ENCODE data around the gene TIMM23.
"Not testable (repeated sequence)": the region's sequence is repeated elsewhere in the genome, so short reads cannot be mapped to it uniquely, and the experiment has no call there.

Gene TIMM23

GRCh38 chr10:45962686-45963452 lies 9.4 kb upstream of the TIMM23 start:
- H3K9ac ChIP-seq (ENCODE audit: low read length); H3K27ac ChIP-seq (ENCODE audit: low read depth, low read length); H3K79me1 ChIP-seq (ENCODE audit: low read length); H2BK5ac ChIP-seq (ENCODE audit: low read length); H3K36me3 ChIP-seq (ENCODE audit: control insufficient read depth, insufficient read depth, low read length); H3K79me2 ChIP-seq (ENCODE audit: control insufficient read depth, insufficient read depth, low read length); H4K5ac ChIP-seq (ENCODE audit: low read length); H3K23ac ChIP-seq (ENCODE audit: low read length); H4K8ac ChIP-seq (ENCODE audit: low read depth, low read length); H3K4me1 ChIP-seq (ENCODE audit: control insufficient read depth, low read depth, low read length); H3K4ac ChIP-seq (ENCODE audit: low read depth, low read length); H2BK120ac ChIP-seq (ENCODE audit: low read depth, low read length); H3K56ac ChIP-seq (ENCODE audit: low read length); H3K18ac ChIP-seq (ENCODE audit: low read length); H3K4me2 ChIP-seq (ENCODE audit: low read length); H2BK15ac ChIP-seq (replicated peaks; ENCODE audit: low read depth); H3K27me3 ChIP-seq (ENCODE audit: insufficient read depth, low read length, poor library complexity); H2AK5ac ChIP-seq (ENCODE audit: low read length); H3K4me3 ChIP-seq (ENCODE audit: low read length): not testable (repeated sequence)
- WGBS (ENCODE audit: extremely low coverage, insufficient coverage, low lambda C conversion rate): no CpG with 5 or more reads among the region's 6 CpGs
- DNase-seq: peak; percentile 85

GRCh38 chr10:45971019-45971418 lies 1.3 kb upstream of the TIMM23 start:
- not testable (repeated sequence) for H3K56ac ChIP-seq (ENCODE audit: low read length); H4K5ac ChIP-seq (ENCODE audit: low read length); H3K79me1 ChIP-seq (ENCODE audit: low read length); H4K8ac ChIP-seq (ENCODE audit: low read depth, low read length); DNase-seq; H3K23ac ChIP-seq (ENCODE audit: low read length); H3K27ac ChIP-seq (ENCODE audit: low read depth, low read length); H2BK5ac ChIP-seq (ENCODE audit: low read length); H2BK120ac ChIP-seq (ENCODE audit: low read depth, low read length); H3K4me3 ChIP-seq (ENCODE audit: low read length); H3K9ac ChIP-seq (ENCODE audit: low read length); H3K4me1 ChIP-seq (ENCODE audit: control insufficient read depth, low read depth, low read length); H2AK5ac ChIP-seq (ENCODE audit: low read length); H3K27me3 ChIP-seq (ENCODE audit: insufficient read depth, low read length, poor library complexity); H3K36me3 ChIP-seq (ENCODE audit: control insufficient read depth, insufficient read depth, low read length); H3K4me2 ChIP-seq (ENCODE audit: low read length); H3K18ac ChIP-seq (ENCODE audit: low read length); H3K4ac ChIP-seq (ENCODE audit: low read depth, low read length); H2BK15ac ChIP-seq (replicated peaks; ENCODE audit: low read depth)
- no CpG with 5 or more reads among the region's 14 CpGs for WGBS (ENCODE audit: extremely low coverage, insufficient coverage, low lambda C conversion rate)
- peaks cover 44% of the 10 kb centered on the region for H3K79me2 ChIP-seq (ENCODE audit: control insufficient read depth, insufficient read depth, low read length)

- no CpG with 5 or more reads among the region's 25 CpGs for WGBS (ENCODE audit: extremely low coverage, insufficient coverage, low lambda C conversion rate)
- H4K5ac ChIP-seq (ENCODE audit: low read length); H3K4ac ChIP-seq (ENCODE audit: low read depth, low read length); H2AK5ac ChIP-seq (ENCODE audit: low read length); H3K27me3 ChIP-seq (ENCODE audit: insufficient read depth, low read length, poor library complexity); H3K36me3 ChIP-seq (ENCODE audit: control insufficient read depth, insufficient read depth, low read length); H3K4me1 ChIP-seq (ENCODE audit: control insufficient read depth, low read depth, low read length); H3K27ac ChIP-seq (ENCODE audit: low read depth, low read length); H3K23ac ChIP-seq (ENCODE audit: low read length); H2BK15ac ChIP-seq (replicated peaks; ENCODE audit: low read depth); H2BK120ac ChIP-seq (ENCODE audit: low read depth, low read length); H2BK5ac ChIP-seq (ENCODE audit: low read length); H4K8ac ChIP-seq (ENCODE audit: low read depth, low read length); H3K79me1 ChIP-seq (ENCODE audit: low read length): not testable (repeated sequence)
- peak overlapping the region; percentile 66 for H3K4me3 ChIP-seq (ENCODE audit: low read length)
- H3K79me2 ChIP-seq (ENCODE audit: control insufficient read depth, insufficient read depth, low read length): peaks cover 44% of the 10 kb centered on the region
- peak overlapping the region; percentile 56 for H3K4me2 ChIP-seq (ENCODE audit: low read length)
- H3K18ac ChIP-seq (ENCODE audit: low read length): peak overlapping the region; percentile 16
- H3K9ac ChIP-seq (ENCODE audit: low read length): peak overlapping the region; percentile 77
- peak; percentile 37 for DNase-seq
- H3K56ac ChIP-seq (ENCODE audit: low read length): peak overlapping the region; percentile 89
Measured at GRCh38 chr10:45971742-45972105, 565 bp upstream of the TIMM23 start.

GRCh38 chr10:45972813-45973169 lies 502 bp downstream of the TIMM23 start:
- H3K36me3 ChIP-seq (ENCODE audit: control insufficient read depth, insufficient read depth, low read length); H2BK5ac ChIP-seq (ENCODE audit: low read length); H3K18ac ChIP-seq (ENCODE audit: low read length); H3K4me1 ChIP-seq (ENCODE audit: control insufficient read depth, low read depth, low read length); H4K8ac ChIP-seq (ENCODE audit: low read depth, low read length); H3K27me3 ChIP-seq (ENCODE audit: insufficient read depth, low read length, poor library complexity); H3K27ac ChIP-seq (ENCODE audit: low read depth, low read length); H3K79me1 ChIP-seq (ENCODE audit: low read length); H2AK5ac ChIP-seq (ENCODE audit: low read length); H3K23ac ChIP-seq (ENCODE audit: low read length); H2BK120ac ChIP-seq (ENCODE audit: low read depth, low read length); H3K4ac ChIP-seq (ENCODE audit: low read depth, low read length); H4K5ac ChIP-seq (ENCODE audit: low read length); H2BK15ac ChIP-seq (replicated peaks; ENCODE audit: low read depth): not testable (repeated sequence)
- no CpG with 5 or more reads among the region's 10 CpGs for WGBS (ENCODE audit: extremely low coverage, insufficient coverage, low lambda C conversion rate)
- peak; percentile 25 for DNase-seq
- H3K56ac ChIP-seq (ENCODE audit: low read length): peak overlapping the region; percentile 87
- peaks cover 44% of the 10 kb centered on the region for H3K79me2 ChIP-seq (ENCODE audit: control insufficient read depth, insufficient read depth, low read length)
- H3K4me2 ChIP-seq (ENCODE audit: low read length): peak overlapping the region; percentile 6
- peak overlapping the region; percentile 85 for H3K9ac ChIP-seq (ENCODE audit: low read length)
- peak overlapping the region; percentile 86 for H3K4me3 ChIP-seq (ENCODE audit: low read length)

- peaks cover 41% of the 10 kb centered on the region for H3K79me2 ChIP-seq (ENCODE audit: control insufficient read depth, insufficient read depth, low read length)
- H2BK5ac ChIP-seq (ENCODE audit: low read length); H3K56ac ChIP-seq (ENCODE audit: low read length); H2AK5ac ChIP-seq (ENCODE audit: low read length); H3K4me3 ChIP-seq (ENCODE audit: low read length); H4K5ac ChIP-seq (ENCODE audit: low read length); H3K27me3 ChIP-seq (ENCODE audit: insufficient read depth, low read length, poor library complexity); H3K18ac ChIP-seq (ENCODE audit: low read length); H2BK15ac ChIP-seq (replicated peaks; ENCODE audit: low read depth); H3K23ac ChIP-seq (ENCODE audit: low read length); DNase-seq; H3K36me3 ChIP-seq (ENCODE audit: control insufficient read depth, insufficient read depth, low read length); H3K79me1 ChIP-seq (ENCODE audit: low read length); H3K4me1 ChIP-seq (ENCODE audit: control insufficient read depth, low read depth, low read length); H3K9ac ChIP-seq (ENCODE audit: low read length); H3K4ac ChIP-seq (ENCODE audit: low read depth, low read length); H4K8ac ChIP-seq (ENCODE audit: low read depth, low read length); H2BK120ac ChIP-seq (ENCODE audit: low read depth, low read length); H3K27ac ChIP-seq (ENCODE audit: low read depth, low read length); H3K4me2 ChIP-seq (ENCODE audit: low read length): not testable (repeated sequence)
- WGBS (ENCODE audit: extremely low coverage, insufficient coverage, low lambda C conversion rate): no CpG with 5 or more reads among the region's 3 CpGs
Measured at GRCh38 chr10:45974041-45974440, 1.8 kb downstream of the TIMM23 start.

- WGBS (ENCODE audit: extremely low coverage, insufficient coverage, low lambda C conversion rate): no CpG with 5 or more reads among the region's 2 CpGs
- not testable (repeated sequence) for H3K79me1 ChIP-seq (ENCODE audit: low read length); H3K4me3 ChIP-seq (ENCODE audit: low read length); H3K23ac ChIP-seq (ENCODE audit: low read length); H3K4ac ChIP-seq (ENCODE audit: low read depth, low read length); H2BK5ac ChIP-seq (ENCODE audit: low read length); H3K27ac ChIP-seq (ENCODE audit: low read depth, low read length); H2BK15ac ChIP-seq (replicated peaks; ENCODE audit: low read depth); H3K56ac ChIP-seq (ENCODE audit: low read length); H3K9ac ChIP-seq (ENCODE audit: low read length); H3K27me3 ChIP-seq (ENCODE audit: insufficient read depth, low read length, poor library complexity); H2AK5ac ChIP-seq (ENCODE audit: low read length); H4K5ac ChIP-seq (ENCODE audit: low read length); H3K4me2 ChIP-seq (ENCODE audit: low read length); H3K36me3 ChIP-seq (ENCODE audit: control insufficient read depth, insufficient read depth, low read length); H3K18ac ChIP-seq (ENCODE audit: low read length); DNase-seq; H4K8ac ChIP-seq (ENCODE audit: low read depth, low read length); H3K4me1 ChIP-seq (ENCODE audit: control insufficient read depth, low read depth, low read length); H2BK120ac ChIP-seq (ENCODE audit: low read depth, low read length)
- H3K79me2 ChIP-seq (ENCODE audit: control insufficient read depth, insufficient read depth, low read length): peaks cover 13% of the 10 kb centered on the region
Measured at GRCh38 chr10:45978554-45978953, 6.3 kb downstream of the TIMM23 start.
